Measurements from ENCODE around the gene BANF1. TPM values are rescaled to one million over a fixed set of nuclear protein-coding genes. Genes with fewer than 3 reads are reported as not detected.

Gene BANF1
- total and polyA plus RNA-seq, 4 donors: 17.7 to 315 (median 159) TPM

DNA sequence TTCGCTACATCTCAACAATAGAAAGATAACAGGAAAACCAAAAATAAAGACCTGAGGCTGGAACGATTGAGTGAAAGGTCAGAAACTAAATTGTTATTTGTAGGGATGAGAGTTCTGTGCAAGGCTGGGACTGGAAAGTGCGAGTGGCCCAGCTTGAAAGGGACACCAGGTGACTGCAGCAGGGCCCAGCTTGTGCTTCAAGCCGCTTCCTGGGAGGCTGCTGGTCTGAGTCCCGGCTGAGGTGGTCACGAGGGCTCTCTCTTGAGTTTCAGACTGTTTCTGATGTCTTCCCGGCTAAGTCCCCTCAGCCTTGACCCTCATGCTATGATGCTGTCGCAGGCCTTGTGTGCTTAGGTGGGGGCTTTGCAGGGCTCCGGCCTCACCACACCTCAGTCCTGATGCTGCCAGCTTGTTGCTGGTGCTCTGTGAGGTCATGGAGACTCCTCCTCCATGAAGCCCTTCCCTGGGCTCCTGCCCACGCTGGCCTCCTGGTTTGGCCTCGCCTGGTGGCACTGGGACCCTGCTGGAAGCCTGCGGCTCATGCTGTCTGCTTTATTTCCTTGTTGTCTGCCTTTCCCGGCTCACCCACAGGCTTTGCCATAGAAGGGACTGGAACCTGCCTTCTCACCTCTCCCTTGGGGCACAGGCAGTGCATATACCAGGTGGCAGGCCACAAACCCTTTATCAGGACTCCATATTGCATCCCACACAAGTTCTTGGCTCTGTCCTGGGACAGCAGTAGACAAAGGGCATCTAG is 4.0 kb downstream of the BANF1 start:
- peaks cover 0 to 8% (median 5%) of the 10 kb centered on the region in 5 donors for H3K4me1 ChIP-seq (ENCODE audit: control insufficient read depth in 5 of 5, insufficient read depth in 5 of 5, low read length in 5 of 5)
- TF ChIP-seq CTCF (IDR thresholded peaks at IDR 0.05; ENCODE audit: control extremely low read depth, extremely low read depth): no peak
- WGBS, 2 donors: 89 to 92% methylated on average over 13 of the region's 13 CpGs
- peaks cover 0 to 18% (median 14%) of the 10 kb centered on the region in 4 donors for H3K36me3 ChIP-seq (ENCODE audit: control insufficient read depth in 4 of 4, insufficient read depth in 4 of 4, low read length in 4 of 4)
- no peak for ATAC-seq (ENCODE audit: insufficient read depth, low FRiP score)
- H3K4me3 ChIP-seq: no peak overlapping the region
- DNase-seq: no peak
- no peaks in the 10 kb centered on the region for H3K9me3 ChIP-seq (ENCODE audit: control insufficient read depth in 4 of 4, insufficient read depth in 3 of 4, low read length in 3 of 4)
- H3K27me3 ChIP-seq (ENCODE audit: control insufficient read depth in 3 of 3, insufficient read depth in 3 of 3, low read length in 2 of 3): peaks cover 0 to 10% (median 8%) of the 10 kb centered on the region in 3 donors
- H3K9ac ChIP-seq (ENCODE audit: insufficient read depth in 1 of 2, low read length in 2 of 2): no peak overlapping the region
- no peak overlapping the region for H3K27ac ChIP-seq (ENCODE audit: low read depth in 1 of 2, low read length in 1 of 2)

GRCh38 chr11:66006891-66007176 is 4.5 kb downstream of the BANF1 start:
- no peak overlapping the region for H3K4me3 ChIP-seq
- H3K27me3 ChIP-seq (ENCODE audit: control insufficient read depth in 3 of 3, insufficient read depth in 3 of 3, low read length in 2 of 3): peaks cover 0 to 13% (median 12%) of the 10 kb centered on the region in 3 donors
- no peak overlapping the region for H3K27ac ChIP-seq (ENCODE audit: low read depth in 1 of 2, low read length in 1 of 2)
- peaks cover 0 to 9% (median 8%) of the 10 kb centered on the region in 5 donors for H3K4me1 ChIP-seq (ENCODE audit: control insufficient read depth in 5 of 5, insufficient read depth in 5 of 5, low read length in 5 of 5)
- H3K36me3 ChIP-seq (ENCODE audit: control insufficient read depth in 4 of 4, insufficient read depth in 4 of 4, low read length in 4 of 4): peaks cover 0 to 18% (median 14%) of the 10 kb centered on the region in 4 donors
- no peak for DNase-seq
- no peaks in the 10 kb centered on the region for H3K9me3 ChIP-seq (ENCODE audit: control insufficient read depth in 4 of 4, insufficient read depth in 3 of 4, low read length in 3 of 4)
- no peak overlapping the region for H3K9ac ChIP-seq (ENCODE audit: insufficient read depth in 1 of 2, low read length in 2 of 2)
- TF ChIP-seq CTCF (IDR thresholded peaks at IDR 0.05; ENCODE audit: control extremely low read depth, extremely low read depth): no peak
- no peak for ATAC-seq (ENCODE audit: insufficient read depth, low FRiP score)
- 81 to 85% methylated on average over 4 of the region's 4 CpGs for WGBS, 2 donors

DNA sequence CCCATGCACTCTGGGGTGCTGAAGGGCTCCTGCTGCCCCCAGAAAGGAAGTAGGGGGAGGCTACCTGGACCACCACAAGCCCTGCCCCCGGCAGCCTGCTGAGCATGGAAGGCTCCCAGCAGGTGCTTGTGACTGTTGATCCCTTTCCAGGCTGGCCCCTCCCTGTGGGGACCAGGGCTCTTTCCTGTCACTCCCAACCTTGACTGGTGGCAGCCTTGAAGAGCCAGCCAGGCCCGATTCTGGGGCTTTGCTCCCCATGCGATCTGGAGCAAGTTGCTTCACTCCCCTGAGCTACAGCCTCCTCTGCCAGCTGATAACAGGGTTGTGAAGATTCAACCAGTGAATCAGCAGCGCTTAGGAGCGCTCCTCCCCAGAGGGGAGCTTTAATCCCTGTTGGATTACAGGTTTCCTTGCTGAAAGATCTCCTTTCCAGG is 4.9 kb downstream of the BANF1 start:
- no peak overlapping the region for H3K9ac ChIP-seq (ENCODE audit: insufficient read depth in 1 of 2, low read length in 2 of 2)
- H3K9me3 ChIP-seq (ENCODE audit: control insufficient read depth in 4 of 4, insufficient read depth in 3 of 4, low read length in 3 of 4): no peaks in the 10 kb centered on the region
- TF ChIP-seq CTCF (IDR thresholded peaks at IDR 0.05; ENCODE audit: control extremely low read depth, extremely low read depth): no peak
- peaks cover 0 to 11% (median 8%) of the 10 kb centered on the region in 5 donors for H3K4me1 ChIP-seq (ENCODE audit: control insufficient read depth in 5 of 5, insufficient read depth in 5 of 5, low read length in 5 of 5)
- H3K4me3 ChIP-seq: no peak overlapping the region
- H3K36me3 ChIP-seq (ENCODE audit: control insufficient read depth in 4 of 4, insufficient read depth in 4 of 4, low read length in 4 of 4): peaks cover 0 to 18% (median 14%) of the 10 kb centered on the region in 4 donors
- peaks cover 0 to 16% (median 13%) of the 10 kb centered on the region in 3 donors for H3K27me3 ChIP-seq (ENCODE audit: control insufficient read depth in 3 of 3, insufficient read depth in 3 of 3, low read length in 2 of 3)
- no peak overlapping the region for H3K27ac ChIP-seq (ENCODE audit: low read depth in 1 of 2, low read length in 1 of 2)
- DNase-seq (no peak), ATAC-seq (ENCODE audit: insufficient read depth, low FRiP score) (no peak)
- WGBS, 2 donors: 62 to 73% methylated on average over 5 of the region's 5 CpGs

All from lung (tissue), 12 donors.